KMS-11 (cell line): ENCODE data around the gene TMLHE.
"Not testable (repeated sequence)": the region's sequence is repeated elsewhere in the genome, so short reads cannot be mapped to it uniquely, and the experiment has no call there.

Experiments
- H2AFZ ChIP-seq: fragments of 200-600 bp; sonication (generic); 2 replicates; pipeline ENCODE4 v1.6.1; 2016; ENCODE audit warnings: antibody characterized with exemption, mixed run types, low read depth
- H3K27ac ChIP-seq: fragments of 200-600 bp; sonication (generic); 2 replicates; pipeline ENCODE4 v1.6.1; 2016; ENCODE audit warnings: mild to moderate bottlenecking, mixed run types
- H3K27me3 ChIP-seq: fragments of 200-600 bp; sonication (generic); 2 replicates; pipeline ENCODE4 v1.6.1; 2017; ENCODE audit warnings: mild to moderate bottlenecking, low read depth, mixed run types, moderate library complexity; ENCODE audit not compliant: insufficient read depth
- H3K36me3 ChIP-seq: fragments of 200-600 bp; sonication (generic); 2 replicates; pipeline ENCODE4 v1.6.1; 2017; ENCODE audit warnings: mild to moderate bottlenecking, mixed run types; ENCODE audit not compliant: insufficient read depth
- H3K4me1 ChIP-seq: fragments of 200-600 bp; sonication (generic); 2 replicates; pipeline ENCODE4 v1.6.1; 2016; ENCODE audit warnings: mild to moderate bottlenecking, low read depth, mixed run types; ENCODE audit not compliant: poor library complexity, severe bottlenecking
- H3K4me2 ChIP-seq: fragments of 200-600 bp; sonication (generic); 2 replicates; pipeline ENCODE4 v1.7.0; 2016; ENCODE audit warnings: mild to moderate bottlenecking, mixed run types
- H3K4me3 ChIP-seq: fragments of 200-600 bp; sonication (generic); IDR thresholded peaks from 2 replicates; pipeline ENCODE4 v1.6.1; 2017; ENCODE audit warnings: low read depth, low read length, mixed read lengths; ENCODE audit not compliant: insufficient read depth
- H3K79me2 ChIP-seq: fragments of 200-600 bp; sonication (generic); 2 replicates; pipeline ENCODE4 v1.6.1; 2016; ENCODE audit warnings: low read depth, mixed run types; ENCODE audit not compliant: insufficient read depth
- H3K9ac ChIP-seq: fragments of 200-600 bp; sonication (generic); 2 replicates; pipeline ENCODE4 v1.6.1; 2016; ENCODE audit warnings: mild to moderate bottlenecking, mixed run types
- H4K20me1 ChIP-seq: fragments of 200-600 bp; sonication (generic); 2 replicates; pipeline ENCODE4 v1.6.1; 2016; ENCODE audit warnings: mild to moderate bottlenecking, mixed run types; ENCODE audit not compliant: insufficient read depth
- TF ChIP-seq, protein P1 (sequence below): fragments of 200-600 bp; sonication (generic); conservative IDR thresholded peaks from 2 replicates; pipeline ENCODE4 v1.6.1; 2017; ENCODE audit warnings: low read depth, mild to moderate bottlenecking, antibody characterized with exemption, low read length, moderate library complexity, mixed read lengths

The TMLHE gene

GRCh38 chrX:155514225-155514624 is 98.5 kb downstream of the TMLHE start:
- Histone ChIP-seq H3K4me1 (no peaks in the 10 kb centered on the region), H3K4me3 (no peak overlapping the region), H3K36me3 (no peaks in the 10 kb centered on the region), H3K79me2 (no peaks in the 10 kb centered on the region), H3K9ac (no peak overlapping the region), H4K20me1 (no peaks in the 10 kb centered on the region), H3K27me3 (no peaks in the 10 kb centered on the region), H2AFZ (no peak overlapping the region), H3K27ac (no peak overlapping the region), H3K4me2 (no peak overlapping the region)
- TF ChIP-seq, protein P1, sequence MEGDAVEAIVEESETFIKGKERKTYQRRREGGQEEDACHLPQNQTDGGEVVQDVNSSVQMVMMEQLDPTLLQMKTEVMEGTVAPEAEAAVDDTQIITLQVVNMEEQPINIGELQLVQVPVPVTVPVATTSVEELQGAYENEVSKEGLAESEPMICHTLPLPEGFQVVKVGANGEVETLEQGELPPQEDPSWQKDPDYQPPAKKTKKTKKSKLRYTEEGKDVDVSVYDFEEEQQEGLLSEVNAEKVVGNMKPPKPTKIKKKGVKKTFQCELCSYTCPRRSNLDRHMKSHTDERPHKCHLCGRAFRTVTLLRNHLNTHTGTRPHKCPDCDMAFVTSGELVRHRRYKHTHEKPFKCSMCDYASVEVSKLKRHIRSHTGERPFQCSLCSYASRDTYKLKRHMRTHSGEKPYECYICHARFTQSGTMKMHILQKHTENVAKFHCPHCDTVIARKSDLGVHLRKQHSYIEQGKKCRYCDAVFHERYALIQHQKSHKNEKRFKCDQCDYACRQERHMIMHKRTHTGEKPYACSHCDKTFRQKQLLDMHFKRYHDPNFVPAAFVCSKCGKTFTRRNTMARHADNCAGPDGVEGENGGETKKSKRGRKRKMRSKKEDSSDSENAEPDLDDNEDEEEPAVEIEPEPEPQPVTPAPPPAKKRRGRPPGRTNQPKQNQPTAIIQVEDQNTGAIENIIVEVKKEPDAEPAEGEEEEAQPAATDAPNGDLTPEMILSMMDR: no peak

- no peaks in the 10 kb centered on the region for H4K20me1 ChIP-seq
- no peaks in the 10 kb centered on the region for H3K4me1 ChIP-seq
- H3K4me3 ChIP-seq: no peak overlapping the region
- H3K4me2 ChIP-seq: no peak overlapping the region
- TF ChIP-seq, protein P1: no peak
- H2AFZ ChIP-seq: no peak overlapping the region
- no peak overlapping the region for H3K27ac ChIP-seq
- H3K36me3 ChIP-seq: no peaks in the 10 kb centered on the region
- H3K9ac ChIP-seq: no peak overlapping the region
- no peaks in the 10 kb centered on the region for H3K27me3 ChIP-seq
- H3K79me2 ChIP-seq: no peaks in the 10 kb centered on the region
These were observed 107.5 kb downstream of the TMLHE start for GRCh38 chrX:155505296-155505695.

DNA sequence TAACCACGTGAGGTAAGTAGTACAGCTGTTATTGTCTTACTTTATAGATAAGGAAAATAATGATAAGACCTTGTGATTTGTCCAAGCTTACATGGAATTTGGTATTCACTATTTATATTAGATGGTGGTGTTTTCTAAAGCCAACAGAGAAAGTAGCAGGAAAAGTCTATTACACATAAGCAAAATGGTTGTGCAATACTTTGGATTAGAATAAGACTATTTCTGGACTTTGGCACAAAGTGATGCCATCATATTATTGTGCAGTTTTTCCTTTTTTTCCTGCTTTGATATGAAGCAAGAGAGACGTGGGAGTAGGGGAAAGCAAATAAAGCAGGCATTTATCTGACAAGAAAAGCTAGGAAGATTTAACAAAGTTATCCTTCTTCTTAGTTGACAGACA is 117.6 kb downstream of the TMLHE start:
- H3K4me1 ChIP-seq, H3K79me2 ChIP-seq, H3K27ac ChIP-seq, H2AFZ ChIP-seq, H3K27me3 ChIP-seq, H3K4me3 ChIP-seq, H3K4me2 ChIP-seq, H3K9ac ChIP-seq, H4K20me1 ChIP-seq, H3K36me3 ChIP-seq: not testable (repeated sequence)

GRCh38 chrX:155491421-155491820 is 121.3 kb downstream of the TMLHE start:
- H3K4me2 ChIP-seq, H3K79me2 ChIP-seq, H3K27me3 ChIP-seq, H3K9ac ChIP-seq, H4K20me1 ChIP-seq, H3K4me3 ChIP-seq, H3K36me3 ChIP-seq, H3K4me1 ChIP-seq, H2AFZ ChIP-seq, H3K27ac ChIP-seq: not testable (repeated sequence)

GRCh38 chrX:155477136-155477535 is 135.6 kb downstream of the TMLHE start:
- H2AFZ ChIP-seq, H3K4me1 ChIP-seq, H3K36me3 ChIP-seq, H3K27me3 ChIP-seq, H3K4me3 ChIP-seq, H3K27ac ChIP-seq, H3K79me2 ChIP-seq, H3K4me2 ChIP-seq, H3K9ac ChIP-seq, H4K20me1 ChIP-seq: not testable (repeated sequence)

- not testable (repeated sequence) for H3K9ac ChIP-seq, H4K20me1 ChIP-seq, H2AFZ ChIP-seq, H3K27me3 ChIP-seq, H3K36me3 ChIP-seq, H3K4me2 ChIP-seq, H3K4me1 ChIP-seq, H3K27ac ChIP-seq, H3K4me3 ChIP-seq, H3K79me2 ChIP-seq
These were observed 146.3 kb downstream of the TMLHE start for GRCh38 chrX:155466269-155466938.

GRCh38 chrX:155460501-155460900 is 152.3 kb downstream of the TMLHE start:
- H3K4me3 ChIP-seq, H3K9ac ChIP-seq, H3K79me2 ChIP-seq, H3K4me2 ChIP-seq, H3K27me3 ChIP-seq, H3K36me3 ChIP-seq, H2AFZ ChIP-seq, H3K4me1 ChIP-seq, H3K27ac ChIP-seq, H4K20me1 ChIP-seq: not testable (repeated sequence)

DNA sequence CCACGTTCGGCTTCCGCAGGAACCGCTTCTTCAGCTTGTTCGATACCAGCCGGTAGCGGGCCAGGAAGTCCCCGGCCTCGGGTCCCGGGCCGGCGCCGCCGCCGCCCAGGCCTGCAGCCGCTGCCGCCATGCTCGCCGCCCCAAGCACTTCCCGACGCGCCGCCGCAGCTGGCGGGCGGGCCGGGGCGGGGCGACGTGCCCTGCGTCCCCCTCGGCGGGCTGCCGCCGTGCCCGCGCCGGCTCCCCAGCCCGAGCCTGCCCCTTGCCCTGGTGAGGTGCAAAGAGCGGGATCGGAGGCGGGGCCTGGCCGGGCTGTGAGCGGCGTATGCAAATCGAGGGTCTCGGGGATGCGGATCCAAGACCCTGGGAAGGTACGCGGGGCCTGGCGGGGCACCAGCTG is 154.3 kb downstream of the TMLHE start, which contains the start of gene F8A3:
Gene F8A3 (minus strand): TSS at position 150 of the 400 bp plus-strand sequence. CDS start 20 bp downstream, at position 130.
- not testable (repeated sequence) for H3K79me2 ChIP-seq, H3K27me3 ChIP-seq, H3K9ac ChIP-seq, H4K20me1 ChIP-seq, H3K4me1 ChIP-seq, H3K4me3 ChIP-seq, H3K36me3 ChIP-seq, H2AFZ ChIP-seq, H3K4me2 ChIP-seq, H3K27ac ChIP-seq
